22Rv1 (cell line): Measurements from ENCODE around the gene FRAS1.

Source experiments
- H3K27ac ChIP-seq: fragments of 450-650 bp; 2 replicates; pipeline ENCODE4 v1.5.1; 2017
- CTCF ChIP-seq: fragments of 450-650 bp; IDR thresholded peaks from 2 replicates; pipeline ENCODE4 v1.5.1; 2017; ENCODE audit warnings: mild to moderate bottlenecking
- ZFX ChIP-seq: fragments of 450-650 bp; IDR thresholded peaks from 2 replicates; pipeline ENCODE4 v1.6.1; 2017; ENCODE audit warnings: antibody characterized with exemption, borderline replicate concordance

FRAS1 gene

GRCh38 chr4:78092850-78093249 is 35.7 kb downstream of the FRAS1 start:
- H3K27ac ChIP-seq: no peak overlapping the region
- TF ChIP-seq ZFX (no peak), CTCF (no peak)

- TF ChIP-seq CTCF: no peak
- no peak for TF ChIP-seq ZFX
- H3K27ac ChIP-seq: no peak overlapping the region
These were observed 38.0 kb downstream of the FRAS1 start for GRCh38 chr4:78095081-78095480.

GRCh38 chr4:78099058-78099457 is 41.9 kb downstream of the FRAS1 start:
- no peak for TF ChIP-seq ZFX
- no peak for TF ChIP-seq CTCF
- no peak overlapping the region for H3K27ac ChIP-seq

- no peak for TF ChIP-seq CTCF
These were observed 42.9 kb downstream of the FRAS1 start for GRCh38 chr4:78100060-78100459.

GRCh38 chr4:78119698-78120097 is 62.6 kb downstream of the FRAS1 start:
- TF ChIP-seq ZFX (no peak), CTCF (no peak)
- H3K27ac ChIP-seq: no peak overlapping the region

More at GRCh38 chr4:78100060-78100459, 42.9 kb downstream of the FRAS1 start:
- no peak overlapping the region for H3K27ac ChIP-seq

- TF ChIP-seq ZFX (no peak), CTCF (no peak)
- H3K27ac ChIP-seq: no peak overlapping the region
These were observed 63.2 kb downstream of the FRAS1 start for GRCh38 chr4:78120144-78120880.

- no peak for TF ChIP-seq CTCF
- no peak for TF ChIP-seq ZFX
- no peak overlapping the region for H3K27ac ChIP-seq
These were observed 64.3 kb downstream of the FRAS1 start for GRCh38 chr4:78121338-78121904.
